OCI-LY1 (cell line): ENCODE measurements around the gene ARPP19.
"Not testable (repeated sequence)": the region's sequence is repeated elsewhere in the genome, so short reads cannot be mapped to it uniquely, and the experiment has no call there.

Source experiments
- H2AFZ ChIP-seq: fragments of 200-600 bp; sonication (generic), shearing (Covaris generic); 2 replicates; pipeline ENCODE4 v1.6.0; 2014; ENCODE audit warnings: antibody characterized with exemption, mild to moderate bottlenecking, low read length
- H3F3A ChIP-seq: fragments of 200-600 bp; sonication (generic), shearing (Covaris generic); 2 replicates; pipeline ENCODE4 v1.6.0; 2014; ENCODE audit warnings: mild to moderate bottlenecking, antibody characterized with exemption, low read length, moderate library complexity; ENCODE audit not compliant: insufficient read depth
- H3K27ac ChIP-seq: fragments of 200-600 bp; sonication (generic); 2 replicates; pipeline ENCODE4 v1.5.1; 2014; ENCODE audit warnings: low read length, mixed run types, mild to moderate bottlenecking, low read depth; ENCODE audit not compliant: poor library complexity, severe bottlenecking
- H3K27me3 ChIP-seq: fragments of 200-600 bp; sonication (generic); 2 replicates; pipeline ENCODE4 v1.6.0; 2014; ENCODE audit warnings: antibody characterized with exemption, mild to moderate bottlenecking, low read length, moderate library complexity; ENCODE audit not compliant: insufficient read depth
- H3K36me3 ChIP-seq: fragments of 200-600 bp; sonication (generic); 2 replicates; pipeline ENCODE4 v1.6.1; 2014; ENCODE audit warnings: mild to moderate bottlenecking, antibody characterized with exemption, low read length, moderate library complexity, mixed read lengths; ENCODE audit not compliant: insufficient read depth
- H3K4me1 ChIP-seq: fragments of 200-600 bp; sonication (generic); 2 replicates; pipeline ENCODE4 v1.5.1; 2014; ENCODE audit warnings: mild to moderate bottlenecking, low read length, moderate library complexity; ENCODE audit not compliant: insufficient read depth, severe bottlenecking
- H3K4me2 ChIP-seq: fragments of 200-600 bp; sonication (generic), shearing (Covaris generic); 2 replicates; pipeline ENCODE4 v1.6.1; 2014; ENCODE audit warnings: low read length
- H3K4me3 ChIP-seq: fragments of 200-600 bp; sonication (generic); 2 replicates; pipeline ENCODE4 v1.5.1; 2014; ENCODE audit warnings: low read length, low read depth, mild to moderate bottlenecking, mixed read lengths; ENCODE audit not compliant: poor library complexity, severe bottlenecking
- H3K79me2 ChIP-seq: fragments of 200-600 bp; shearing (Covaris generic); 2 replicates; pipeline ENCODE4 v1.6.1; 2016; ENCODE audit warnings: mixed run types, low read length, mixed read lengths; ENCODE audit not compliant: insufficient read depth
- H3K9ac ChIP-seq: fragments of 200-600 bp; sonication (generic), shearing (Covaris generic); 2 replicates; pipeline ENCODE4 v1.6.1; 2014; ENCODE audit warnings: mild to moderate bottlenecking, low read length, mixed read lengths
- H3K9me2 ChIP-seq: fragments of 200-600 bp; sonication (generic), shearing (Covaris generic); 2 replicates; pipeline ENCODE4 v1.6.1; 2014; ENCODE audit warnings: low read depth, mild to moderate bottlenecking, low read length, mixed read lengths
- H3K9me3 ChIP-seq: fragments of 200-600 bp; shearing (Covaris generic); 2 replicates; pipeline ENCODE4 v1.6.1; 2014; ENCODE audit warnings: low read length, mixed read lengths
- H4K20me1 ChIP-seq: fragments of 200-600 bp; sonication (generic), shearing (Covaris generic); 2 replicates; pipeline ENCODE4 v1.6.0; 2016; ENCODE audit warnings: mild to moderate bottlenecking, low read length; ENCODE audit not compliant: insufficient read depth
- CTCF ChIP-seq: fragments of 200-600 bp; sonication (generic), shearing (Covaris generic); IDR thresholded peaks from 2 replicates; pipeline ENCODE4 v1.5.1; 2017; ENCODE audit warnings: mild to moderate bottlenecking, antibody characterized with exemption, low read length, moderate library complexity, mixed read lengths
- EZH2 ChIP-seq: fragments of 200-600 bp; sonication (generic), shearing (Covaris generic); IDR thresholded peaks from 2 replicates; pipeline ENCODE4 v1.8.0; 2017; ENCODE audit warnings: borderline replicate concordance, mixed run types, mild to moderate bottlenecking, antibody characterized with exemption, low read length, moderate library complexity, mixed read lengths

Gene ARPP19

DNA sequence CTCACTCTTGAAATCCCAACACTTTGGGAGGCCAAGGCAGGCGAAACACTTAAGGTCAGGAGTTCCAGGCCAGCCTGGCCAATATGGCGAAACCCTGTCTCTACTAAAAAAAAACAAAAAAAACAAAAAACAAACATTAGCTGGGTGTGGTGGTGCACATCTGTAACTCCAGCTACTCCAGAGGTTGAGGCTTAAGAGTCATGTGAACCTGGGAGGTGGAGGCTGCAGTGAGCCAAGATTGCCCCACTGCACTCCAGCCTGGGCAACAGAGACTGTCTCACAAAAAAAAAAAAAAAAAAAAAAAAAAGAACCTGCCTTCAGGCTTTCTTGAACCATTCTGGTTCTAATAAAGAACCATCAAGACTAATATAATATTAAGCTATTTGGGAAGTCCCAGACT is 16.5 kb downstream of the ARPP19 start:
- H3K27me3 ChIP-seq = no peaks in the 10 kb centered on the region
- H3K27ac ChIP-seq = no peak overlapping the region
- H3K9me2 ChIP-seq = no peaks in the 10 kb centered on the region
- no peak overlapping the region for H3K4me3 ChIP-seq
- 0 out of 2 replicates have a peak, but pooled peaks cover 5% of the 10 kb centered on the region for H3F3A ChIP-seq
- H3K4me1 ChIP-seq = no peaks in the 10 kb centered on the region
- no peak overlapping the region for H3K9ac ChIP-seq
- H4K20me1 ChIP-seq = 0 out of 2 replicates have a peak, but pooled peaks cover 4% of the 10 kb centered on the region
- no peak overlapping the region for H3K4me2 ChIP-seq
- H3K79me2 ChIP-seq = peaks cover 43% of the 10 kb centered on the region
- H2AFZ ChIP-seq = no peak overlapping the region
- H3K9me3 ChIP-seq = no peaks in the 10 kb centered on the region
- peaks cover 97% of the 10 kb centered on the region for H3K36me3 ChIP-seq
- TF ChIP-seq EZH2 = no peak
- no peak for TF ChIP-seq CTCF

DNA sequence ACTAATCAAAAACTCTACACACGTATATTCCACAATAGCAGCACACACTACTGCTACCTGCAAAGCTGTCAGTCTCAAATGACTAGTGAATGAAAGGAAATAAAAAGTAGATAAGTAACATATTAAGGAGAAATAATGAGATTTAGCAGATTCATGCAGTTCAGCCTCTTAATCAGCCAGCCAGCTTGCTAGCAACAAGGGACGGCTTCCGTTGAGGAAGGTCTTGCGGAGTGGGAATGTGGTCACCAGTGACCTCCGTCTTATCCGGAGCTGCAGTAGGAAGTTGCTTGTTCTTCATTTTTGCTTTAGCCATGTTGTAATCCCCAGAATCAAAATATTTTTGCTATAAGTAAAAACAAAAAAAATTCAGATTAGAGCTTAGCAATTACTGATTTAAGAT is 17.1 kb downstream of the ARPP19 start:
- Histone ChIP-seq H3K9ac (no peak overlapping the region), H3K9me3 (no peaks in the 10 kb centered on the region), H3K4me2 (no peak overlapping the region), H3K27ac (no peak overlapping the region), H4K20me1 (0 out of 2 replicates have a peak, but pooled peaks cover 4% of the 10 kb centered on the region), H3K36me3 (peaks cover 97% of the 10 kb centered on the region), H2AFZ (no peak overlapping the region), H3K9me2 (no peaks in the 10 kb centered on the region), H3K27me3 (no peaks in the 10 kb centered on the region), H3K4me1 (no peaks in the 10 kb centered on the region), H3K4me3 (no peak overlapping the region), H3K79me2 (peaks cover 37% of the 10 kb centered on the region), H3F3A (0 out of 2 replicates have a peak, but pooled peaks cover 5% of the 10 kb centered on the region)
- TF ChIP-seq CTCF = no peak
- TF ChIP-seq EZH2 = no peak

DNA sequence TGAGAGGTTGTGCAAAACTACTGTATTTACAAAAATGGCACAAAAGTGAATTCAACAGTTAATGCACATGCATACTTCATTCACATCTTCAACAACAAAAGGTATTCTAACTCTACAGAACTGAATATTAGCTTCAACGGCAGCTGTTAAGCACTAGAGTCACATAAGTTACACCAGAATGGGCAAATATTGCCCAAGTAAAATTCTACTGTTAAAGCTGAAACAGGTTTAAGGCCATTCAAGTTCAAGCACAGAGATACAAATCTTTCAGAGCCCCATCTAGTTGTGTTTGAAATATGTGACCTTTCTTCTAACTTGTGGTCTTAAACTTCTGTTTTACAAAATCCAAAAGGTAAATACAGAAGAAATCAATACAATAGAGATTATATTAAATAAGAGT is 17.6 kb downstream of the ARPP19 start:
- not testable (repeated sequence) for H3K27ac ChIP-seq, H3K9ac ChIP-seq, H3K4me2 ChIP-seq, H3K9me2 ChIP-seq, H3F3A ChIP-seq, H2AFZ ChIP-seq, H3K4me3 ChIP-seq, H4K20me1 ChIP-seq, H3K9me3 ChIP-seq, H3K27me3 ChIP-seq, H3K4me1 ChIP-seq
- H3K36me3 ChIP-seq = peaks cover 97% of the 10 kb centered on the region
- peaks cover 31% of the 10 kb centered on the region for H3K79me2 ChIP-seq

- no peak overlapping the region for H3K4me2 ChIP-seq
- no peak overlapping the region for H2AFZ ChIP-seq
- H3K27me3 ChIP-seq = no peaks in the 10 kb centered on the region
- no peak for TF ChIP-seq CTCF
- TF ChIP-seq EZH2 = no peak
- H3K36me3 ChIP-seq = peaks cover 56% of the 10 kb centered on the region
- H4K20me1 ChIP-seq = no peaks in the 10 kb centered on the region
- no peak overlapping the region for H3K4me3 ChIP-seq
- no peaks in the 10 kb centered on the region for H3F3A ChIP-seq
- H3K9me3 ChIP-seq = no peaks in the 10 kb centered on the region
- H3K27ac ChIP-seq = no peak overlapping the region
- no peak overlapping the region for H3K9ac ChIP-seq
- H3K9me2 ChIP-seq = no peaks in the 10 kb centered on the region
- H3K4me1 ChIP-seq = no peaks in the 10 kb centered on the region
- no peaks in the 10 kb centered on the region for H3K79me2 ChIP-seq
Observed at GRCh38 chr15:52546031-52546751, 22.6 kb downstream of the ARPP19 start.
